Peyer's patch (tissue), 4 donors: ENCODE results near the gene ALDH1L1. TPM values are rescaled to one million over a fixed set of nuclear protein-coding genes. Genes with fewer than 3 reads are reported as not detected.

Source experiments
- DNase-seq, 3 donors: peaks; one replicate each; pipeline ENCODE4 v3.0.0-alpha.2; 2017 to 2019
- H3K27ac ChIP-seq, 4 donors: fragments of 200-600 bp; sonication (generic); one replicate each; pipeline ENCODE4 v1.5.1; 2016 to 2019
- H3K27me3 ChIP-seq, 2 donors: fragments of 200-600 bp; sonication (generic); one replicate each; pipeline ENCODE4 v1.5.1; 2019
- H3K36me3 ChIP-seq, 3 donors: fragments of 200-600 bp; sonication (generic); one replicate each; pipeline ENCODE4 v1.5.1; 2016 to 2019
- H3K4me1 ChIP-seq, 4 donors: fragments of 200-600 bp; sonication (generic); one replicate each; pipeline ENCODE4 v1.5.1; 2016 to 2019
- H3K4me3 ChIP-seq, 4 donors: fragments of 200-600 bp; sonication (generic); 1 replicate in 3 of 4; 2 replicates in 1 of 4; pipeline ENCODE4 v1.5.1; 2016 to 2019; ENCODE audit warnings: mild to moderate bottlenecking in 1 of 4
- H3K9me3 ChIP-seq, 4 donors: fragments of 200-600 bp; sonication (generic); one replicate each; pipeline ENCODE4 v1.5.1; 2016 to 2019; ENCODE audit warnings: mild to moderate bottlenecking in 1 of 4
- POLR2A ChIP-seq, 2 donors: fragments of 450-650 bp; IDR thresholded peaks; one replicate each; pipeline ENCODE4 v1.5.1; 2017; ENCODE audit warnings: antibody characterized with exemption in 2 of 2, mild to moderate bottlenecking in 2 of 2, moderate library complexity in 2 of 2
- total RNA-seq, 4 donors: library from RNA; depleted of rRNA; stranded (reverse); fragments of >200 nt; gene quantifications; one replicate each; pipeline ENCODE4 v1.1.0, GENCODE V29; 2016
- TF ChIP-seq, protein P1 (sequence below), 6 experiments: fragments of 450-650 bp in 4 of 6; fragments of 200-600 bp in 2 of 6; sonication (generic) in 1 of 6; IDR thresholded peaks; one replicate each; pipeline ENCODE4 v1.5.1; 2017 to 2019; ENCODE audit warnings: antibody characterized with exemption in 6 of 6, mild to moderate bottlenecking in 3 of 6, moderate library complexity in 1 of 6

The ALDH1L1 gene
- total RNA-seq, 4 donors from 2014 or later: 2.0 to 14.2 (median 4.6) TPM

DNA sequence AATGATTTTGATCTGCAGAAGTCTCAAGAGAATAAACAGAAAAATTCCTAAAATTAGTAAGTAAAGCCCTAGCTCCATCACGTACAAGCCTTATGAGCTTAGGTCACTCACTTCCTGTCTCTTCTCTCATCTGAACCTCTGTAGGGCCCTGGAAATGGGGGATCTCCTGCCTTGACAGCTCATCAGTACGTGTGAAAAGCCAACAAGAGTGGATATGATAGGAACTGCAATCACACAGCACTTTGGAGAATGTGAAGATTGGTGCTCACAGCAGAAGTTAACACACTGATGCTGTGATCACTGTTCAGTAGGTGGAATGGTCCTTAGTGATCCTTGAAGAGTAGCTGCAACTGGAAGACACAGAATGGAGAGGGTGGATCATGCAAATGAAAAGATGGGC, 27.8 kb upstream of the ALDH1L1 start:
- H3K9me3 ChIP-seq: no peaks in the 10 kb centered on the region
- H3K4me3 ChIP-seq: no peak overlapping the region
- H3K27ac ChIP-seq: no peak overlapping the region
- H3K36me3 ChIP-seq: no peaks in the 10 kb centered on the region
- H3K4me1 ChIP-seq: peaks cover 0 to 9% (median under 1%) of the 10 kb centered on the region in 4 donors
- DNase-seq: no peak
- H3K27me3 ChIP-seq: no peaks in the 10 kb centered on the region
- TF ChIP-seq, protein P1, sequence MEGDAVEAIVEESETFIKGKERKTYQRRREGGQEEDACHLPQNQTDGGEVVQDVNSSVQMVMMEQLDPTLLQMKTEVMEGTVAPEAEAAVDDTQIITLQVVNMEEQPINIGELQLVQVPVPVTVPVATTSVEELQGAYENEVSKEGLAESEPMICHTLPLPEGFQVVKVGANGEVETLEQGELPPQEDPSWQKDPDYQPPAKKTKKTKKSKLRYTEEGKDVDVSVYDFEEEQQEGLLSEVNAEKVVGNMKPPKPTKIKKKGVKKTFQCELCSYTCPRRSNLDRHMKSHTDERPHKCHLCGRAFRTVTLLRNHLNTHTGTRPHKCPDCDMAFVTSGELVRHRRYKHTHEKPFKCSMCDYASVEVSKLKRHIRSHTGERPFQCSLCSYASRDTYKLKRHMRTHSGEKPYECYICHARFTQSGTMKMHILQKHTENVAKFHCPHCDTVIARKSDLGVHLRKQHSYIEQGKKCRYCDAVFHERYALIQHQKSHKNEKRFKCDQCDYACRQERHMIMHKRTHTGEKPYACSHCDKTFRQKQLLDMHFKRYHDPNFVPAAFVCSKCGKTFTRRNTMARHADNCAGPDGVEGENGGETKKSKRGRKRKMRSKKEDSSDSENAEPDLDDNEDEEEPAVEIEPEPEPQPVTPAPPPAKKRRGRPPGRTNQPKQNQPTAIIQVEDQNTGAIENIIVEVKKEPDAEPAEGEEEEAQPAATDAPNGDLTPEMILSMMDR (IDR thresholded peaks at IDR 0.05): no peak
- no peak for TF ChIP-seq POLR2A (IDR thresholded peaks at IDR 0.05)

DNA sequence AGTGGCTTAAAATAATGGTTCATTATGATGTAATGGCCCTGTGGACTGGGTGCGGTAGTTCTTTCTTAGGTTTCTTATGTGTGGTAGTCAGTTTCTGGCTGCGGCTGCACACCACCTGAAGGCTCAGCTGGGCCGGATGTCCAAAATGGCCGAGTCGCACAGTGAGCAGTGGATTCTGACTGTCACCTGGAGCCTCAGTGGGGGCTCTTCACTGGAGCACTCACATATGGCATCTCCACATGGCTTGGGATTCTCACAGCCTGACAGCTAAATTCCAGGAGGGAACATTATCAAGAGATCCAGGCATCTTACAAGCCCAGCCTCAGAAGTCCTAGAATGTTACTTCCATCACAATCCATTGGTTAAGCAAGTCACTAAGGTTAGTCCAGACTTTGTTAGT, 26.8 kb upstream of the ALDH1L1 start:
- H3K4me1 ChIP-seq: no peaks in the 10 kb centered on the region
- DNase-seq: no peak
- H3K4me3 ChIP-seq: no peak overlapping the region
- no peak overlapping the region for H3K27ac ChIP-seq
- H3K27me3 ChIP-seq: no peaks in the 10 kb centered on the region
- H3K9me3 ChIP-seq: no peaks in the 10 kb centered on the region
- no peak for TF ChIP-seq POLR2A (IDR thresholded peaks at IDR 0.05)
- TF ChIP-seq, protein P1 (IDR thresholded peaks at IDR 0.05): no peak
- H3K36me3 ChIP-seq: no peaks in the 10 kb centered on the region

DNA sequence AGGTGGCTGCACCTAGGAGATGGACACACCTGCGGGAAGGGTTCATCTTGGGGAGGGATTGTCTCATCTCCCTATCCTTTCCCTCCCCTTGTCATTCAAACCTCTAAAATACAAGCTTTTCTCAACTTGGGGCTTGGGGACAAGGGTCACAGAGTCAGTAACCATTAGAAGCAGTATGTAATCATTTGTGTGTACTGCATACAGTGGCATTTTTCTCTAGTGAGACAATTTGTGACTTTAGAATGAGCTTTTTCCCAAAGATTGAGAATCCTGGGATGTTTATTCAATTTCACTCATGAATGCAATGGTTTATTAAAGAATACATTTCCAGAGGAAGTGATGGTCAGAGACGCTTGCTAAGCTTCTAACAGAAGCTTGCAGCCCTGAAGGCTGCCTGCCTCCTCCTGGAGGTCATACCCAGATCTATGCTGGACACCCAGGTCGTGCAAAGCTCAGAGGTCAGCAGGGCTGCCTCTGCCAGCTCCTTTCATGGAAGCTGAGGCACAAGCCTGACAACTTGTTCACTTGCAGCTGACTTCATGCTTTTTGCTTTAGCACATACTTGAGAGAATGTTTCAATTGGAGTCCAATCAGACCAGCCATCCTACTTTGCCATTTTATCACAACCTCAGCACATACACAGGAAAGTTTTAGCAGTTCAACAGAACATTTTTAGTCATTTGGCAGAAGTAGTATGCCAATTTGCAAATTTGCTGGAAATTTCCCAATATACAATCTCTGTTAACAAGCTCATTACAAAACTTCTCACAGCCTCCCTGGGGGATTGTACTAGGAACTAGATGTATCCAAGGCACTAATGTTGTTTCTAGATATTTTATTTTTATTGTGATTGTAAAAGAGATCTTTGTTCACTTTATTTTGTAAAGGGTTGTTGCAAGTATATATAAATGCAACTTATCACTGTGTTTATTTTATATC, 25.6 kb upstream of the ALDH1L1 start:
- Histone ChIP-seq H3K9me3 (no peaks in the 10 kb centered on the region), H3K36me3 (no peaks in the 10 kb centered on the region), H3K27ac (no peak overlapping the region), H3K4me3 (no peak overlapping the region), H3K27me3 (no peaks in the 10 kb centered on the region), H3K4me1 (no peaks in the 10 kb centered on the region)
- TF ChIP-seq POLR2A (IDR thresholded peaks at IDR 0.05): no peak
- TF ChIP-seq, protein P1 (IDR thresholded peaks at IDR 0.05): no peak
- no peak for DNase-seq

DNA sequence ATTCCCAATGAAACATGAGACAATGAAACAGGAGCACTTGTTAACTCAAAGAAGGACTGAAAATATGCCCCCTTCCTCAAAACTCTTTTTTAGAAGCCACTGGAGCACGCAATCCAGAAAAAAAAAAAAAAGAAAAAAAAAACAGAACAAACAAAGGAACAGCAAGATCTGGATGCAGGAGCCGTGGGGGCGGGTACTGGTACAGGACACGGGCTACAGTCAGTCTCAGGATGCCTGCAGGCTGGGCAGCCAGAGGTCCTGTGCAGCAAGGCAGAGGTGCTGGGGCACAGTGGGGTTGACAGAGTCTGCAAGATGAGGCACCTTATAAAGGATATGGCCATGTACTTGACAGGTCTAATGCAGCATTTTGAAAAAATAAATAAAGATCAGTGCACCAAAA, 22.3 kb upstream of the ALDH1L1 start:
- no peak overlapping the region for H3K27ac ChIP-seq

DNA sequence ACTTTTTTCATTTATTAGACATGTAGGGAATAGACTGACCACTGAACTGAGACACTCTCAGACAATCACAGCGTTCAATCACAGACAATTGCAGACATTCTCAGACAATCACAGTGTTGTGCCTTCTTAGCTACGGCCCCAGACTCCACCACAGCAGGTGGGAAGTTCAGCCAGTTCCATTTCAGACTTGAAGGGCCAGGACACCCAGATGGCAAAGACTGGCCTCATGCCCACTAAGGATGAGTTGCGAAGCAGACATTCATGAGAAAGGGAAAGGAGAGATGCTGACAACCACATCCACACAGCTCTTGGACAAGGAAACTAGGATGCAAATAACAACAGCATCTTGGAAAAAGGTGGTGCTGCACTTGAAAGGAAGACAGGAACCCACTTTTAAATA, 21.9 kb upstream of the ALDH1L1 start:
- Histone ChIP-seq H3K27me3 (no peaks in the 10 kb centered on the region), H3K9me3 (no peaks in the 10 kb centered on the region), H3K4me3 (no peak overlapping the region), H3K27ac (no peak overlapping the region), H3K4me1 (no peaks in the 10 kb centered on the region), H3K36me3 (no peaks in the 10 kb centered on the region)
- no peak for TF ChIP-seq POLR2A (IDR thresholded peaks at IDR 0.05)
- TF ChIP-seq, protein P1 (IDR thresholded peaks at IDR 0.05): no peak
- no peak for DNase-seq

More for the DNA sequence above, 22.3 kb upstream of the ALDH1L1 start:
- Histone ChIP-seq H3K9me3 (no peaks in the 10 kb centered on the region), H3K36me3 (no peaks in the 10 kb centered on the region), H3K4me1 (no peaks in the 10 kb centered on the region), H3K27me3 (no peaks in the 10 kb centered on the region), H3K4me3 (no peak overlapping the region)
- no peak for DNase-seq
- TF ChIP-seq, protein P1 (IDR thresholded peaks at IDR 0.05): no peak
- TF ChIP-seq POLR2A (IDR thresholded peaks at IDR 0.05): no peak
